Upper lobe of left lung (tissue), 6 donors: ENCODE measurements around the gene NFATC2. TPM values are rescaled to one million over a fixed set of nuclear protein-coding genes. Genes with fewer than 3 reads are reported as not detected.

Experiments
- ATAC-seq, 2 donors: fragments of 200-7000 bp; cut with Tn5 transposase; one replicate each; pipeline ENCODE4 v1.9.1; 2022; ENCODE audit warnings: mild to moderate bottlenecking in 2 of 2, moderate library complexity in 2 of 2; ENCODE audit not compliant: low FRiP score in 2 of 2
- DNase-seq, 2 donors: peaks; one replicate each; pipeline ENCODE4 v3.0.0-alpha.2; 2019 to 2020
- H3K27ac ChIP-seq, 4 donors: fragments of 200-600 bp; sonication (generic); one replicate each; pipeline ENCODE4 v1.5.1; 2016 to 2019
- H3K27me3 ChIP-seq, 4 donors: fragments of 200-600 bp; sonication (generic); one replicate each; pipeline ENCODE4 v1.5.1; 2017 to 2019
- H3K36me3 ChIP-seq, 4 donors: fragments of 200-600 bp; sonication (generic); one replicate each; pipeline ENCODE4 v1.5.1; 2016 to 2019
- H3K4me1 ChIP-seq, 4 donors: fragments of 200-600 bp; sonication (generic); one replicate each; pipeline ENCODE4 v1.5.1; 2018 to 2019
- H3K4me3 ChIP-seq, 4 donors: fragments of 200-600 bp; sonication (generic); one replicate each; pipeline ENCODE4 v1.5.1; 2017 to 2019; ENCODE audit warnings: mild to moderate bottlenecking in 2 of 4, moderate library complexity in 1 of 4
- H3K9me3 ChIP-seq, 4 donors: fragments of 200-600 bp; sonication (generic); one replicate each; pipeline ENCODE4 v1.5.1; 2018 to 2019
- EP300 ChIP-seq, 4 donors: sonication (generic); formaldehyde crosslinking; IDR thresholded peaks; one replicate each; pipeline ENCODE4 v1.5.1; 2017; ENCODE audit warnings: antibody characterized with exemption in 4 of 4, control low read depth in 2 of 4
- POLR2A ChIP-seq, 4 donors: fragments of 450-650 bp; IDR thresholded peaks; one replicate each; pipeline ENCODE4 v1.5.1; 2016 to 2017; ENCODE audit warnings: antibody characterized with exemption in 4 of 4, mild to moderate bottlenecking in 2 of 4
- POLR2AphosphoS5 ChIP-seq, 2 donors: sonication (generic); formaldehyde crosslinking; IDR thresholded peaks; one replicate each; pipeline ENCODE4 v1.5.1; 2017; ENCODE audit warnings: antibody characterized with exemption in 2 of 2
- WGBS, 2 donors: methylation state at CpG; one replicate each; pipeline ENCODE4 v1.1.5; 2017 to 2018; 5-methylcytosine and 5-hydroxymethylcytosine counted together
- total RNA-seq, 6 donors: library from RNA; depleted of rRNA in 4 of 6; stranded (reverse); fragments of >200 nt in 4 of 6; gene quantifications; one replicate each; pipeline versions ENCODE4 v1.1.0 to v1.2.1, GENCODE V29; 2016 to 2021
- TF ChIP-seq, protein P1 (sequence below), 6 experiments: fragments of 450-650 bp in 4 of 6; fragments of 200-600 bp in 2 of 6; sonication (generic) in 2 of 6; IDR thresholded peaks; one replicate each; pipeline ENCODE4 v1.5.1; 2016 to 2019; ENCODE audit warnings: antibody characterized with exemption in 6 of 6
- donor health status: DM: no; HTN: no; CAD: no; lungs with moderate emphysema.
- donor health status: DM: no; HTN: yes; CAD: no; lungs with severe emphysema.

Gene NFATC2
- total RNA-seq, 6 donors from 2014 or later, result 5.1 to 28.1 (median 7.6) TPM

- Histone ChIP-seq H3K36me3 (peaks cover 0 to 4% (median 0%) of the 10 kb centered on the region in 4 donors), H3K9me3 (no peaks in the 10 kb centered on the region), H3K4me3 (no peak overlapping the region), H3K4me1 (peaks cover 4 to 6% (median 5%) of the 10 kb centered on the region in 4 donors), H3K27me3 (no peaks in the 10 kb centered on the region), H3K27ac (no peak overlapping the region)
- ATAC-seq (no peak), DNase-seq (no peak)
- TF ChIP-seq EP300 (IDR thresholded peaks at IDR 0.05), result no peak
- TF ChIP-seq POLR2A (IDR thresholded peaks at IDR 0.05), result no peak
- no peak for TF ChIP-seq POLR2AphosphoS5 (IDR thresholded peaks at IDR 0.05)
- TF ChIP-seq, protein P1, sequence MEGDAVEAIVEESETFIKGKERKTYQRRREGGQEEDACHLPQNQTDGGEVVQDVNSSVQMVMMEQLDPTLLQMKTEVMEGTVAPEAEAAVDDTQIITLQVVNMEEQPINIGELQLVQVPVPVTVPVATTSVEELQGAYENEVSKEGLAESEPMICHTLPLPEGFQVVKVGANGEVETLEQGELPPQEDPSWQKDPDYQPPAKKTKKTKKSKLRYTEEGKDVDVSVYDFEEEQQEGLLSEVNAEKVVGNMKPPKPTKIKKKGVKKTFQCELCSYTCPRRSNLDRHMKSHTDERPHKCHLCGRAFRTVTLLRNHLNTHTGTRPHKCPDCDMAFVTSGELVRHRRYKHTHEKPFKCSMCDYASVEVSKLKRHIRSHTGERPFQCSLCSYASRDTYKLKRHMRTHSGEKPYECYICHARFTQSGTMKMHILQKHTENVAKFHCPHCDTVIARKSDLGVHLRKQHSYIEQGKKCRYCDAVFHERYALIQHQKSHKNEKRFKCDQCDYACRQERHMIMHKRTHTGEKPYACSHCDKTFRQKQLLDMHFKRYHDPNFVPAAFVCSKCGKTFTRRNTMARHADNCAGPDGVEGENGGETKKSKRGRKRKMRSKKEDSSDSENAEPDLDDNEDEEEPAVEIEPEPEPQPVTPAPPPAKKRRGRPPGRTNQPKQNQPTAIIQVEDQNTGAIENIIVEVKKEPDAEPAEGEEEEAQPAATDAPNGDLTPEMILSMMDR (IDR thresholded peaks at IDR 0.05), result no peak
- 97 to 98% methylated on average over 5 to 12 of the region's 12 CpGs for WGBS, 2 donors
These were observed 91.0 kb downstream of the NFATC2 start for GRCh38 chr20:51451484-51451883.

DNA sequence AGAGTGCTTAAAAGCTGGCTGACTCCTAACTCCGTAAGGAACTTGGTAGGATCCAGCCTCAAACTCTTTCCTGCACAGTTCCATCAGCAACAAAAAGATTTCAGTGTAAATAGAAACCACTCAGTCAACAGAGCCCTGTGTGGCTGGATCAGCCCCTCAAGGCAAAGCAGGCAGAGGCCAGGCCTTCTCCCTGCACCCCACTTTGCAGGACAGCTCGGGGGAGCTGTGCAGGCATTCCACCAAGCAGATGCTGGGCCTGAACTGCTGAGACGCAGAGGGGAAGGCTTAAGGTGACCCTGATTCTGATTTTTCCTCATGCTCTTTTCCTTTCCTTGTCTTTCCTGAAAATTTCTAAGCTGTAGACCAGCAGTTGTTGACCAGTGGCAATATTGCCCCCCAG is 91.5 kb downstream of the NFATC2 start:
- no peak for TF ChIP-seq EP300 (IDR thresholded peaks at IDR 0.05)
- TF ChIP-seq, protein P1 (IDR thresholded peaks at IDR 0.05), result no peak
- peaks cover 0 to 4% (median 0%) of the 10 kb centered on the region in 4 donors for H3K36me3 ChIP-seq
- no peak overlapping the region for H3K4me3 ChIP-seq
- 85 to 96% methylated on average over 2 to 3 of the region's 3 CpGs for WGBS, 2 donors
- H3K9me3 ChIP-seq, result no peaks in the 10 kb centered on the region
- H3K27me3 ChIP-seq, result no peaks in the 10 kb centered on the region
- H3K4me1 ChIP-seq, result peaks cover under 1 to 4% (median under 1%) of the 10 kb centered on the region in 4 donors
- no peak overlapping the region for H3K27ac ChIP-seq
- ATAC-seq (no peak), DNase-seq (no peak)

DNA sequence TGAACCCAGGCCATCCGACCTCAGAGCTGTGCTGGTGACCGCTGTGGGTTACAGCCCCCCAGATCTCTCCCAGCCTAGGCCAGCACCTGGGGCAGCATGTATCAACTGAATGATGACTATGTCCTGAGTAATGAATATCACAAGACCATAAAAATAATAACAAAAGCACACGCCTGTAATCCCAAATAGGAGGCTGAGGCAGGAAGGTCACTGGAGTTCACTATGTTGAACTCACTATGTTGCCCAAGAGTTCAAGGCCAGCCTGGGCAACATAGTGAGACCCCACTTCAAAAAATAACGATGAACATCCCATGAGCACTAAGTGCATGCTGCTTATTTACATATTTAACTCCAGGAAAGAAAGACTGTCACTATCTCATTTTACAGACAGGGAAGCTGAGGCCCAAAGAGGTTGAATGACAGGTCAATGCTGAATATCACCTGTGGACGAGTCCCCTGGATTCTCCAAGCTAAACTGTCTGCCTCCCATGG is 92.3 kb downstream of the NFATC2 start:
- H3K27me3 ChIP-seq, result no peaks in the 10 kb centered on the region
- H3K4me3 ChIP-seq, result no peak overlapping the region
- ATAC-seq (no peak), DNase-seq (no peak)
- no peaks in the 10 kb centered on the region for H3K9me3 ChIP-seq
- peaks cover 0 to 4% (median 0%) of the 10 kb centered on the region in 4 donors for H3K36me3 ChIP-seq
- no peak overlapping the region for H3K27ac ChIP-seq
- TF ChIP-seq, protein P1 (IDR thresholded peaks at IDR 0.05), result no peak
- TF ChIP-seq POLR2AphosphoS5 (IDR thresholded peaks at IDR 0.05) (no peak), EP300 (IDR thresholded peaks at IDR 0.05) (no peak), POLR2A (IDR thresholded peaks at IDR 0.05) (no peak)
- 89 to 94% methylated on average over 5 of the region's 5 CpGs for WGBS, 2 donors
- H3K4me1 ChIP-seq, result peaks cover 0 to 4% (median 0%) of the 10 kb centered on the region in 4 donors

DNA sequence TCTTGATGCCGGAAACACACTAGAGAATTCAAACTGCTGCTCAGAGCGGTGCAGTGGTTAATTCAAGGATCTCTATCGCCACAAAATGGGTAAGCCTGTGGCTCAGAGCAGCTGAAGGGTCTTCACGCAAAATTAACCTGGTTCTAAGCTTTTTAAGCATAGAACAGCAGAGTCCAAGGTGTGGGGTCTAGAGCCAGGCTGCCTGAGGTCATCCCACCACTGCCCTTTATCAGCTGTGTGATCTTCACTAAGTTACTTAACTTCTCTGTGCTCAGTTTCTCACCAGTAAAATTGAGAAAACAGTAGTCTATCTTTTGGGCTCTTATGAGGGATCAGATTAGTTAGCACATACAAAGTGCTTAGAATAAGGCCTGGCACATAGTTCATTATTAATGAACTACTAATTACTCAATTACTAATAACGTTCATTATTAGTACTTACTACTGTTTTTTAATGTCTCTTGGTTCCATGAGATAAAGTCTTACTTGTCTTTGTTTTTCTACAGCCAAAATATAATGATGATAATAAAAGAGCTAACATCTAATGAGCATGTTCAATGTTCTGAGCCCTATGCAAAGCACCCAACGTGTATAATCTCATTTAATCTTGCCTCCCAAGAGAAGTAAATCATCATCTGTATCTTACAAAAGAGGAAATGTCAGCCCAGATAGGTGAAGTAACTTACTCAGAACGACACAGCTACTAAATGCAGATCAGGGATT is 92.9 kb downstream of the NFATC2 start:
- 89 to 96% methylated on average over 7 of the region's 7 CpGs for WGBS, 2 donors
- Histone ChIP-seq H3K4me3 (no peak overlapping the region), H3K36me3 (peaks cover 0 to 4% (median 0%) of the 10 kb centered on the region in 4 donors), H3K4me1 (peaks cover 0 to 4% (median 0%) of the 10 kb centered on the region in 4 donors), H3K9me3 (no peaks in the 10 kb centered on the region), H3K27ac (no peak overlapping the region), H3K27me3 (no peaks in the 10 kb centered on the region)
- DNase-seq (no peak), ATAC-seq (no peak)
- TF ChIP-seq POLR2A (IDR thresholded peaks at IDR 0.05) (no peak), POLR2AphosphoS5 (IDR thresholded peaks at IDR 0.05) (no peak), EP300 (IDR thresholded peaks at IDR 0.05) (no peak)
- TF ChIP-seq, protein P1 (IDR thresholded peaks at IDR 0.05), result no peak
